Measurements from ENCODE around the gene AKAP7.

AKAP7 gene

GRCh38 chr6:131139599-131139998 lies 4.3 kb downstream of the AKAP7 start:
- H3K4me1 ChIP-seq (ENCODE audit: insufficient read depth, low read length): peaks cover 14% of the 10 kb centered on the region
- no peaks in the 10 kb centered on the region for H3K79me2 ChIP-seq (ENCODE audit: insufficient read depth, low read length)
- H3K4me3 ChIP-seq (ENCODE audit: low read depth in 1 of 2, low read length in 2 of 2): no peak overlapping the region
- no peak overlapping the region for H3K9ac ChIP-seq (ENCODE audit: low read depth, low read length)
- no peak overlapping the region for H3K4me2 ChIP-seq (ENCODE audit: insufficient read depth, low read length)
- no peak for DNase-seq
- H2AFZ ChIP-seq (ENCODE audit: low read depth, low read length): no peak overlapping the region
- H4K20me1 ChIP-seq (ENCODE audit: insufficient read depth, low read length): no peaks in the 10 kb centered on the region
- H3K9me3 ChIP-seq (ENCODE audit: insufficient read depth, low read length, severe bottlenecking): no peaks in the 10 kb centered on the region
- H3K27me3 ChIP-seq (ENCODE audit: insufficient read depth, low read length, poor library complexity): no peaks in the 10 kb centered on the region
- TF ChIP-seq CTCF (IDR thresholded peaks at IDR 0.05; ENCODE audit: borderline replicate concordance, extremely low read depth, low read length, poor library complexity, severe bottlenecking) (no peak), EZH2 (IDR thresholded peaks at IDR 0.05; ENCODE audit: borderline replicate concordance, low read depth, low read length, severe bottlenecking) (no peak)
- H3K36me3 ChIP-seq (ENCODE audit: insufficient read depth, low read length): 0 out of 2 replicates have a peak, but pooled peaks cover 5% of the 10 kb centered on the region
- no peak for ATAC-seq (ENCODE audit: insufficient read depth, low read depth)
- H3K27ac ChIP-seq (ENCODE audit: low read length): no peak overlapping the region

GRCh38 chr6:131143319-131143718 lies 8.1 kb downstream of the AKAP7 start:
- H2AFZ ChIP-seq (ENCODE audit: low read depth, low read length): no peak overlapping the region
- no peaks in the 10 kb centered on the region for H3K79me2 ChIP-seq (ENCODE audit: insufficient read depth, low read length)
- H3K4me3 ChIP-seq (ENCODE audit: low read depth in 1 of 2, low read length in 2 of 2): no peak overlapping the region
- DNase-seq (no peak), ATAC-seq (ENCODE audit: insufficient read depth, low read depth) (no peak)
- H3K36me3 ChIP-seq (ENCODE audit: insufficient read depth, low read length): 0 out of 2 replicates have a peak, but pooled peaks cover 5% of the 10 kb centered on the region
- TF ChIP-seq EZH2 (IDR thresholded peaks at IDR 0.05; ENCODE audit: borderline replicate concordance, low read depth, low read length, severe bottlenecking) (no peak), CTCF (IDR thresholded peaks at IDR 0.05; ENCODE audit: borderline replicate concordance, extremely low read depth, low read length, poor library complexity, severe bottlenecking) (no peak)
- H3K9me3 ChIP-seq (ENCODE audit: insufficient read depth, low read length, severe bottlenecking): no peaks in the 10 kb centered on the region
- H3K9ac ChIP-seq (ENCODE audit: low read depth, low read length): no peak overlapping the region
- no peak overlapping the region for H3K27ac ChIP-seq (ENCODE audit: low read length)
- H3K27me3 ChIP-seq (ENCODE audit: insufficient read depth, low read length, poor library complexity): no peaks in the 10 kb centered on the region
- no peaks in the 10 kb centered on the region for H3K4me1 ChIP-seq (ENCODE audit: insufficient read depth, low read length)
- H3K4me2 ChIP-seq (ENCODE audit: insufficient read depth, low read length): no peak overlapping the region
- H4K20me1 ChIP-seq (ENCODE audit: insufficient read depth, low read length): no peaks in the 10 kb centered on the region

- no peaks in the 10 kb centered on the region for H3K9me3 ChIP-seq (ENCODE audit: insufficient read depth, low read length, severe bottlenecking)
- DNase-seq (no peak), ATAC-seq (ENCODE audit: insufficient read depth, low read depth) (no peak)
- H3K79me2 ChIP-seq (ENCODE audit: insufficient read depth, low read length): no peaks in the 10 kb centered on the region
- no peak overlapping the region for H3K4me3 ChIP-seq (ENCODE audit: low read depth in 1 of 2, low read length in 2 of 2)
- no peak overlapping the region for H3K4me2 ChIP-seq (ENCODE audit: insufficient read depth, low read length)
- no peak overlapping the region for H3K27ac ChIP-seq (ENCODE audit: low read length)
- H3K36me3 ChIP-seq (ENCODE audit: insufficient read depth, low read length): 0 out of 2 replicates have a peak, but pooled peaks cover 5% of the 10 kb centered on the region
- no peaks in the 10 kb centered on the region for H4K20me1 ChIP-seq (ENCODE audit: insufficient read depth, low read length)
- no peak overlapping the region for H2AFZ ChIP-seq (ENCODE audit: low read depth, low read length)
- H3K27me3 ChIP-seq (ENCODE audit: insufficient read depth, low read length, poor library complexity): no peaks in the 10 kb centered on the region
- H3K9ac ChIP-seq (ENCODE audit: low read depth, low read length): no peak overlapping the region
- no peak for TF ChIP-seq CTCF (IDR thresholded peaks at IDR 0.05; ENCODE audit: borderline replicate concordance, extremely low read depth, low read length, poor library complexity, severe bottlenecking)
- no peaks in the 10 kb centered on the region for H3K4me1 ChIP-seq (ENCODE audit: insufficient read depth, low read length)
Measured at GRCh38 chr6:131146865-131147264, 11.6 kb downstream of the AKAP7 start.

- TF ChIP-seq EZH2 (IDR thresholded peaks at IDR 0.05; ENCODE audit: borderline replicate concordance, low read depth, low read length, severe bottlenecking) (no peak), CTCF (IDR thresholded peaks at IDR 0.05; ENCODE audit: borderline replicate concordance, extremely low read depth, low read length, poor library complexity, severe bottlenecking) (no peak)
- Histone ChIP-seq H3K9me3 (ENCODE audit: insufficient read depth, low read length, severe bottlenecking) (no peaks in the 10 kb centered on the region), H3K9ac (ENCODE audit: low read depth, low read length) (no peak overlapping the region), H2AFZ (ENCODE audit: low read depth, low read length) (no peak overlapping the region), H3K4me2 (ENCODE audit: insufficient read depth, low read length) (no peak overlapping the region), H3K79me2 (ENCODE audit: insufficient read depth, low read length) (no peaks in the 10 kb centered on the region), H3K27ac (ENCODE audit: low read length) (no peak overlapping the region), H3K36me3 (ENCODE audit: insufficient read depth, low read length) (no peaks in the 10 kb centered on the region), H4K20me1 (ENCODE audit: insufficient read depth, low read length) (no peaks in the 10 kb centered on the region), H3K27me3 (ENCODE audit: insufficient read depth, low read length, poor library complexity) (no peaks in the 10 kb centered on the region), H3K4me1 (ENCODE audit: insufficient read depth, low read length) (no peaks in the 10 kb centered on the region), H3K4me3 (ENCODE audit: low read depth in 1 of 2, low read length in 2 of 2) (no peak overlapping the region)
- DNase-seq (no peak), ATAC-seq (ENCODE audit: insufficient read depth, low read depth) (no peak)
Measured at GRCh38 chr6:131156411-131156810, 21.1 kb downstream of the AKAP7 start.
